ENCODE results near the gene FAM177B.

- TF ChIP-seq SUZ12 (IDR thresholded peaks at IDR 0.05; ENCODE audit: extremely low read depth, insufficient read depth, insufficient read length) (no peak), YY1 (IDR thresholded peaks at IDR 0.05; ENCODE audit: insufficient read depth, insufficient read length) (no peak), ZNF274 (IDR thresholded peaks at IDR 0.05; ENCODE audit: low read depth, low read length) (no peak)
Observed at GRCh38 chr1:222713091-222713961, 23.7 kb upstream of the FAM177B start.
